Activated CD8-positive, alpha-beta T cell treated with anti-CD3 and anti-CD28 coated beads for 36 hours (primary cell): ENCODE results near the gene BICD2. TPM values are rescaled to one million over a fixed set of nuclear protein-coding genes. Genes with fewer than 3 reads are reported as not detected.
A peak's percentile ranks its signal among the peaks of the same experiment; 100 is the strongest.

Source experiments
- ATAC-seq: fragments of 200-7000 bp; cut with Tn5 transposase; one replicate; pipeline ENCODE4 v1.10.0; 2021; ENCODE audit warnings: mild to moderate bottlenecking, moderate library complexity
- CTCF ChIA-PET: fragments of 350-600 bp; sonication (Branson Sonifier 250); formaldehyde crosslinking; loops from one replicate; lab custom pipeline; 2021; ENCODE audit warnings: antibody characterized with exemption; lab: Charles Lee
- POLR2A ChIA-PET: fragments of 350-600 bp; sonication (Branson Sonifier 250); formaldehyde crosslinking; loops from one replicate; lab custom pipeline; 2021; ENCODE audit warnings: antibody characterized with exemption; lab: Charles Lee
- DNase-seq: peaks from one replicate; pipeline ENCODE4 v3.0.0-alpha.2; 2020
- H3K27ac Mint-ChIP-seq: one replicate; pipeline ENCODE4 v1.8.0; 2021; ENCODE audit warnings: mild to moderate bottlenecking, mixed read lengths
- H3K27me3 Mint-ChIP-seq: one replicate; pipeline ENCODE4 v1.8.0; 2021; ENCODE audit warnings: mixed read lengths
- H3K36me3 Mint-ChIP-seq: one replicate; pipeline ENCODE4 v1.8.0; 2021; ENCODE audit warnings: low read depth, mixed read lengths
- H3K4me1 Mint-ChIP-seq: one replicate; pipeline ENCODE4 v1.8.0; 2021; ENCODE audit warnings: low read depth, mixed read lengths
- H3K4me3 Mint-ChIP-seq: one replicate; pipeline ENCODE4 v1.8.0; 2021; ENCODE audit warnings: mild to moderate bottlenecking, moderate library complexity, mixed read lengths
- H3K9me3 Mint-ChIP-seq: one replicate; pipeline ENCODE4 v1.8.0; 2021; ENCODE audit warnings: mixed read lengths
- CTCF ChIP-seq: fragments of 200-600 bp; IDR thresholded peaks from one replicate; pipeline ENCODE4 v1.8.0; 2022; ENCODE audit warnings: antibody characterized with exemption, mild to moderate bottlenecking
- intact Hi-C: fragments of 100-400 bp; cut with micrococcal nuclease; formaldehyde crosslinking; loops from one replicate; pipeline ENCODE4 v1.10.0; 2022
- total RNA-seq, 2 experiments: library from RNA; stranded (reverse); gene quantifications; one replicate each; pipeline ENCODE4 v1.2.3, GENCODE V29; 2021

BICD2 gene
- total RNA-seq, 2 experiments from 2014 or later, result 14.2 to 16.8 TPM

- Mint-ChIP-seq H3K9me3 (peaks cover 9% of the 10 kb centered on the region), H3K36me3 (peaks cover 18% of the 10 kb centered on the region), H3K27me3 (no peaks in the 10 kb centered on the region), H3K4me1 (peaks cover 50% of the 10 kb centered on the region), H3K4me3 (no peak overlapping the region), H3K27ac (no peak overlapping the region)
- DNase-seq (no peak), ATAC-seq (no peak)
- intact Hi-C loops, result no loop called here
- CTCF ChIA-PET, result no interaction called here
- POLR2A ChIA-PET, result interaction anchor here (0.6 kb wide), 1 partner anchor 696 kb away, joined by 3 read pairs; the partner anchor contains the start of gene FAM120AOS
- no peak for TF ChIP-seq CTCF
Observed at GRCh38 chr9:92756792-92757191, 7.8 kb downstream of the BICD2 start.

GRCh38 chr9:92754091-92754745 is 10.4 kb downstream of the BICD2 start:
- no peak overlapping the region for H3K27ac Mint-ChIP-seq
- H3K9me3 Mint-ChIP-seq, result peaks cover 9% of the 10 kb centered on the region
- ChIA-PET POLR2A (no interaction called here), CTCF (no interaction called here)
- intact Hi-C loops, result no loop called here
- H3K36me3 Mint-ChIP-seq, result peaks cover 18% of the 10 kb centered on the region
- peaks cover 45% of the 10 kb centered on the region for H3K4me1 Mint-ChIP-seq
- no peaks in the 10 kb centered on the region for H3K27me3 Mint-ChIP-seq
- no peak for TF ChIP-seq CTCF
- ATAC-seq, result no peak
- no peak for DNase-seq
- no peak overlapping the region for H3K4me3 Mint-ChIP-seq

GRCh38 chr9:92752812-92753404 is 11.7 kb downstream of the BICD2 start:
- ChIA-PET POLR2A (no interaction called here), CTCF (no interaction called here)

GRCh38 chr9:92749934-92750315 is 14.7 kb downstream of the BICD2 start:
- intact Hi-C loops, result no loop called here
- POLR2A ChIA-PET, result no interaction called here
- Mint-ChIP-seq H3K4me3 (no peak overlapping the region), H3K4me1 (peaks cover 69% of the 10 kb centered on the region), H3K27me3 (no peaks in the 10 kb centered on the region), H3K27ac (no peak overlapping the region), H3K36me3 (peaks cover 11% of the 10 kb centered on the region), H3K9me3 (peaks cover 3% of the 10 kb centered on the region)
- CTCF ChIA-PET, result no interaction called here
- ATAC-seq (no peak), DNase-seq (no peak)
- no peak for TF ChIP-seq CTCF

More at GRCh38 chr9:92752812-92753404, 11.7 kb downstream of the BICD2 start:
- Mint-ChIP-seq H3K9me3 (peaks cover 9% of the 10 kb centered on the region), H3K4me1 (peaks cover 50% of the 10 kb centered on the region), H3K36me3 (peaks cover 18% of the 10 kb centered on the region), H3K27ac (peak overlapping the region; percentile 7), H3K4me3 (no peak overlapping the region), H3K27me3 (no peaks in the 10 kb centered on the region)
- ATAC-seq, result no peak
- intact Hi-C loops, result no loop called here
- no peak for TF ChIP-seq CTCF
- DNase-seq, result no peak
